NCI-H345 treated with DMSO at 0.1 percent for 48 hours (cell line): ENCODE results near the gene SCPEP1.
A peak's percentile ranks its signal among the peaks of the same experiment; 100 is the strongest.

Source experiments
- DNase-seq: peaks from one replicate; lab custom pipeline; 2025; ENCODE audit not compliant: unreplicated experiment; lab: John Stamatoyannopoulos, UW

SCPEP1 gene

DNA sequence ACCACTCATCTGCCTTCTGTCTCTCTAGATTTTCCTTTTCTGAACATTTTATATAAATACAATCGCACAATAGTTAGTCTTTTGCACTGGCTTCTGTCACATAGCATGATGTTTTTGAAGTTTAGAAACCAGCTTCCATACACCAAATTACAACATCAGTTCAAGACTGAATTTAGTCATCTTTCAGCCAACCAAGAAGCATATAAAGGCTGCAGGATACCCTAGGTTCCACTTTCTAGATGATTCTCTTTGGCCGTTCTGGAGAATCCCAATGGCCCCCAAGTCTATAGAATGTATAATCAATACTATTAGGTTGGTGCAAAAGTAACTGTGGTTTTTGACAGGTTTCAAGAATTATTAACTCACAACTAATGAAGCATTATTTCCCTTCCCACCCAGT lies 19.4 kb downstream of the SCPEP1 start:
- DNase-seq, result no peak

DNA sequence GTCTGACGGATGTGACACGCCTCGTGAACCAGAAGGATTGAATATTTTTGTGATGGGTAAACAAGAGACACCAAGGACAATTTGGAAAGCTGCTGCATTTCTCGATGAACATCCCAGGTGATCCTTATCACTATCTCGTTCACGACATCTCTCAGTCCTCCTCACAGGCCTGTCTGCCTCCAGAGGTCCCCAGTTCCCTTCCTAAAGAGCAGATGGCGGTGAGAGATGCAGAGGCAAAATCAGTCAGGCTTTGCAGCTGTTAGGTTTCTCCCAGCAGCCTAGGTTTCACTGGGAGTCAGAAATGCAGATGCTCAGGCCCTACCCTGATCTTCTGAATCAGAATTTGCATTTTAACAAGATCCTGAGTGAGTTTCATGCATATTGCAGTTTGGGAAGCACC lies 23.6 kb downstream of the SCPEP1 start:
- DNase-seq, result no peak

DNA sequence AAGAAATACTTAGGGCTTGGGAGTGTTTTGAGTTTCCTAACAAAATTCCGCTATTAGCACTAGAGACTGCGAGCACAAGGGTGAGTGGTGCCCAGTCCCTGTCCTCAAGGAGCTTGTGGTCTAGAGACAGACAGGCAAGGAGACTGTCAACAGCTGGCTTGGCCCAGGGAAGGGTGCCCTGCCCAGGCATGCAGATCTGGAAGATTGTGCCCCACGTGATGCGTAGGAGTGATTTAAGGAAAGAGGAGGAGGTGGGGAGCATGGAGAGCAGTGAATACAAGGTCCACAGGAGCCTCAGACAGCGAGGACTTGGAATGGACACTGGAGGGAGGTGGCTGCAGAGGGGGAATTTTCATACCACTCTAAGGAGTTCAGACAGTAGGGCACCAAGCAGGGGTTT lies 25.0 kb downstream of the SCPEP1 start:
- DNase-seq, result no peak

DNA sequence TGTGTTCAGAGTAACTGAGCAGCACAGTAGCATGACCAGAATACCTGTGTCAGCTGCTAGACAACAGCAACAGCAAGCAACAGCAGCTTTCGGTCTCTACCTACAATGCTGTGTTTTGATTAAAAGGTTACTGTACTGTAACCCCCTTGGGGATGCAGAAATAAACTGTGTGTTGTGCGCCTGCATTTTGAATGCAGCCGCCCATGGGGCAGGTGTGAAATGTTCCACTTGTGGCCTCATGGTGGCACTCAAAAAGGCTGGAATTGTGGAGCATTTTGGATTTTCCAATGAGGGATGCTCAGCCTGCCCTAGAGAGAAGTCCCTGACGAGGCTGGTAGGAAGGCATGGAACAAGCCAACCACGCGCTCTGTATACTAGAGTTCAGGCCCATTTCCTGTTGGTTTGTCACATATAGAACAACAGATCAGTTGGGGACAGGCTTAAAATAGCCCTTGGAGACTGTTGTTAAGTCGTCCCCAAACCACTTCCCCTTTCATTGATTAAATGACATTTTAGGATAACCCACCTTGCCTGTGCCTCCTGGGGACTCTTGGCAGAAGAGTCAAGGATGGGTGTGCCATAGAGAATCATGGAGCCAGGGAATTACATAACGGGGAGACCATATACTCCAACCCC lies 27.1 kb downstream of the SCPEP1 start:
- peak; percentile 12 for DNase-seq

DNA sequence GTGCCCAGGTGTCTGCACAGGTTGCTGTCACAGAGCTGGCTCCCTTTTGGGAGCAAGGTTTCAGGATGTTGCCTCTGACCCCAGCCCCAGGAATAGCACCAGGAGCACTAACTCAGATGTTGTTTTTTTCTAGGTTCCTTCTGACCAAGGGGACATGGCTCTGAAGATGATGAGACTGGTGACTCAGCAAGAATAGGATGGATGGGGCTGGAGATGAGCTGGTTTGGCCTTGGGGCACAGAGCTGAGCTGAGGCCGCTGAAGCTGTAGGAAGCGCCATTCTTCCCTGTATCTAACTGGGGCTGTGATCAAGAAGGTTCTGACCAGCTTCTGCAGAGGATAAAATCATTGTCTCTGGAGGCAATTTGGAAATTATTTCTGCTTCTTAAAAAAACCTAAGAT lies 28.1 kb downstream of the SCPEP1 start:
- DNase-seq, result no peak

DNA sequence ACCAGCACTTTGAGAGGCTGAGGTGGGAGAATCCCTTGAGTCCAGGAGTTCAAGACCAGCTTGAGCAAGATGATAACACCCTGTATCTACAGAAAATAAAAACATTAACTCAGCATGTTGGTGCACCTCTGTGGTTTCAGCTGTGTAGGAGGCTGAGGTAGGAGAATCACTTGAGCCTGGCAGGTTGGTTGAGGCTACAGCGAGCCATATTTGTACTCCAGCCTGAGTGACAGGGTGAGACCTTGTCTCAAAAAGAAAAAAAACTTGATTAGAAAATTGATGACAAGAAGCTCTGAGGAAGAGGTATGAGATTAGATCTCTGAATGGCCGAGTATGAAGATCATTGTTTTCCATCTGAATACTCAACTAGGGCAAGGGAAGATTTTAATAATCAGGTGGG lies 31.0 kb downstream of the SCPEP1 start:
- DNase-seq, result no peak

DNA sequence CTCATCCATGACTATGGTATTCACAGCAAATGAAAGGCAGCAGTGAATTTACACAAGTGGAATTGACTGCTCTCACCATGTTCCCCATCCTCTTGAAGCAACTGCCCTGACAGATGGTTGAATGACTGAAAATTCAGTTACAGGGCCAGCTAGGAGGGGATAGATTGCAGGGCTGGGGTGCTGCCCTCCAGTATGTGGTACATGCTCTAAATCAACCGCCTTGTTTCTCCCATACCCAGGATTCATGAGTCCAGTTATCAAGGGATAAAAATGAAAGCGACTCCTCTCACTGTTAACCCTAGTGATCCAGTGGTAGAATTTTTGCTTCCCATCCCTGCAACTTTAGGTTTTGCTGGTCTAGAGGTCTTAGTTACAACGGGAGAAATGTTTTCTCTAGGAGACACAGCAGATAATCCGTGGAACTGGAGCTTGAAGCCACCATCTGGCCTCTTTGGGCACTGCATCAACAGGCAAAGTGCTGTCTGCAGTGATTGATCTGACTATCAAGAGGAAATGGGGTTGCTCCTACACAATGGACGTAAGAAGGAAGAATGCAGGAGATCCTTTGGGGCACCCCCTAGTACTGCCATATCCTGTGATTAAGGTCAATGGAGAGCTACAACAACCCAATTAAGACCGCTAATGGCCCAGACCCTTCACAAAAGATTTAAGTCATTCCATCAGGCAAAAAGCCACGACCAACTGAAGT lies 32.0 kb downstream of the SCPEP1 start:
- DNase-seq, result no peak

DNA sequence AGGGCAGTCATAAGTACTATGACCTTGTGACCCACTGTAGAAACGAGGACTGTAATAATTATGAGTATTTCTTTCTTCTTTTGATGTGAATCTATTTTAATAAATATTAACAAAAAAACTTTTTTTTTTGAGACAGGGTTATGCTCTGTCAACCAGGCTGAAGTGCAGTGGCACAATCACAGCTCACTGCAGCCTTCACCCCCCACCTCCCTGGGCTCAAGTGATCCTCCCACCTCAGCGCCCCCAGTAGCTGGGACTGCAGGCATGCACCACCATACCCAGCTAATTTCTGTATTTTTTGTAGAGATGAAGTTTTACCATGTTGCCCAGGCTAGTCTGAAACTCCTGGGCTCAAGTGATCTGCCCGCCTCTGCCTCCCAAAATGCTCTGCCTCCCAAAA lies 32.6 kb downstream of the SCPEP1 start:
- no peak for DNase-seq

DNA sequence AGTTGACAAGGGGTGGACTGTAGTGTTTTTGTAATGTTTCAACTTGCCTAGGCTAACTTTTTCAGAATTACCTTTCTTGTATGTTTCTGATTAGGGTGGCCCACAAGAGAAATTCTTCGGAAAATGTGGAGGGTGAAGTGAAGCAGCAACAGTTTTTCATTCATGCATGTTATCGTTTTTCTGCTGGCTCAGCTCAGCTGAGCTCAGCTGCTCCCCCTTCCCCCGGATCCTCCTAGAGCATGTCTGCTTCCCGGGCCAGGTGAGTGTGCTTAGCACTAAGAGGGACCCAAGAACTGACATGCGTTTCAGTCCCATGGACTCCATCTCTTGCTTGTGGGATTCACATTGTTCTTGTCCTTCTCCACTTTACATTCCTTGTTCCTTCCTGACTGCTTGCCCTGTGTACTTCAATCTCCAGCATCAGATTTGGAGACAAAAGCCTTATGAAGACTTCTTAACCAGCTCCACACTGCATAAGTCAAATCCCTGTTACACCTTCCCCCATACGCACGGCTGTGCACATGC lies 33.6 kb downstream of the SCPEP1 start:
- no peak for DNase-seq

DNA sequence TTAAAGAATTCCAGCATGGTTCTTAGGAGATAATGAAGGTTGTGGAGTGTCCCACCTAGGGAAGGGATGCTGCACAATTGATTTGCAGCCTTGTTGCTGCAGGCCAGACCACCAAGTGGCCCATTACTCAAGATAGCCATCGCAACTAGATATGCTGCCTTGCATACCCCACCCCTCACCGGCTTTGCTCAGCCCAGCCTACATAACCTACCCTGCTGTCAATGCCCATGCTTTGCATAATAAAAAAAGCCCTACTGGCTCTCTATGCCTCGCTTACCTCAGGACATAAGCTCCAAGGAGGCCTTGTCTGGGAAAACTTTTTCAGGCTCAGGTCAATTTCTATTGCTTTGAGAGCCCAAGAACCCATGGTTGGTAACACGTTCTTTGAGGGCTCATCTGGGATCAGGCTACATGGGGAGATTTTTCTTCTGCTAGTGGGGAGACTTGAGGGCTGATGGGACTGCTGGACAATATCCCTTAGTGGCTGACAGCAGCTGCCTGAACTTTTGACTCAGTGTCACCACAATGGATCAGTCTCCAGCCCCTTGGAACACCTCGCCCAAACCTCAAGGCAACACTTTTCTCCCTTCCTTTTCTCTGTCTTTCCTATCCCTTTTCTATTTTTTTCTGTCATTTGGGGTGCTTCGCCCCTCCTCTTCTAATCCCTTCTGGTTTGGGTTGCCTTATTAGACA lies 38.3 kb downstream of the SCPEP1 start:
- no peak for DNase-seq

DNA sequence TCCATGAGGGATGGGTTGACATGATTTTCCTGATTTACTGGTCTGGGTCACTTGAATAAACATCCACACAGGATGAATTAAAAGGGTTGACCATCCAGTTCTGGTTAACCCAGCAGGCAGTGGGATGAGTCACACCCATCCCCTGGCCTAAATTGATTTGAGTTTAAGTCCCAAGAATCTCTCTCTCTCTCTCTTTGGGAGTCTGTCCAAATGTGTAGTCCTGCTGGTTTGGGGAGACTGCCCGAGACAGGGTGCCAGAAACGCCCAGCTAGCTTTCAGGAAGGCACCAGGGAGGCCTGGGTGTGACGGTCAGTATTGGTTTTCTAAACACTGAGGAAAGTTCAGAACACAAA lies 38.8 kb downstream of the SCPEP1 start:
- DNase-seq, result no peak

DNA sequence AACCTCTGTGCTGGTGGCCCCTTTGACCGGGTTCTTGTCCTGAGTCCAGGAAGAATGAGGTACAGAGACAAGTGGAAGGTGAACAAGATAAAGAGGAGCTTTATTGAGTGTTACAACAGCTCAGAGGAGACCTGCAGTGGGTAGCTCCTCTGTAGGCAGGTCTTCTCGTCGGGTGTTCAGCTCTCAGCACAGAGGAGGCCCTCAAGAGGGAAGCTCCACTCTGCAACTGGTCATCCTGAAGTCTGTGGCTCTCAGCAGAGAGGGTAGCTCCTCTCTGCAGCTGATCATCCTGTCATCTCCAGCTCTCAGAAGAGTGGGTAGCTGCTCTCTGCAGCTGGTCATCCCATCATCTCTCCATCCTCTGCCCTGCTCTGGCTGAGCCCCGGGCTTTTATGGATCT lies 39.7 kb downstream of the SCPEP1 start:
- no peak for DNase-seq

DNA sequence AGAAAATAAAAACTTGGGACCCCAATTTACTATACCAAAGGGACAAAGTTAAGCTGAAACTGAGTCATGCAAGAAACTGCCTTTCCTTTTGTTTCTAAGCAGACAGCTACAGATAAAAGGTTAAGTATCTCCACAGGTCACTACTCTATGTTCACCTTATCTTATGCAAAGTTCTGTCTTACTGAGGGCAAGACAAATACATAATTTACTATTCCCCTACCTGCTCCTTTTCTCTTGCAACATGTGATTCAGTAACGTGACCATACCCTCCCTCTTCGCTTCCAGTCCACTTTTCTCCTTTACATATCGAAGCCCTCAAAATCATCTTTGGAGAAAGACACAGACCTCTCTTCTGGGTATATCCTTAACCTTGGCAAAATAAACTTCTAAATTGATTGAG lies 42.3 kb downstream of the SCPEP1 start:
- DNase-seq, result no peak

DNA sequence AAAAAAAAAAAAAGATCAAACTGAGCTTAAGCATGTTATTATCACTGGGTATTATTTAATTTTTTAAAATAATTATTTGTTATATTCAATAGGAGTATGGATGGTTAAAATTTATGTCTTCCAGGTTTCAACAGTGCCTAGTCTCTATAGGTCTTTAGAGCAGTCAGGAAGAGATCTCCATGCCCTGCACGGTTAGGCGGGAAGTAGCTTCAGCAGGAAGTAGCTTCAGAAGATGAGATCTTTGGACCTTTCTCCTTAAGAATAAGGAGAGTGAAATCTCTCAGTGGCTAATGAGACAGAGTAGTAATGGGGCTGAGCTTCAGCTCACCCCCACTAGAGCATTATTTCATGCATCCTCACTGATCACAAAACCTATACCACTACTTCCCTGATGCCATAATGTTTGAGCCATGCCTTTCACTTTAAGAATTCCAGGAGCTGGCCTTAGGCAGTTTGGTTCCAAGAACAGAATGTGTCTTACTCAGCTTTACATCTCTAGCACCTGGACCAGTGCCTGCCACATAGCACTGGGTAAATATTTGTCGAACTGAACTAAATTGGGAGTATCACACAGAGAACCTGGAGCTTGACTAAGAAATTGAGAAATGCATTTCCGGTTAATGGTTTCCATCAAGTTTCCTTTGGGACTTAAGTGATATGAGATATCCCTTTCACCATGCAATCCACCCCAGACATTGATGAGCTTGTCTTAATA lies 43.5 kb downstream of the SCPEP1 start:
- DNase-seq, result peak; percentile 14

DNA sequence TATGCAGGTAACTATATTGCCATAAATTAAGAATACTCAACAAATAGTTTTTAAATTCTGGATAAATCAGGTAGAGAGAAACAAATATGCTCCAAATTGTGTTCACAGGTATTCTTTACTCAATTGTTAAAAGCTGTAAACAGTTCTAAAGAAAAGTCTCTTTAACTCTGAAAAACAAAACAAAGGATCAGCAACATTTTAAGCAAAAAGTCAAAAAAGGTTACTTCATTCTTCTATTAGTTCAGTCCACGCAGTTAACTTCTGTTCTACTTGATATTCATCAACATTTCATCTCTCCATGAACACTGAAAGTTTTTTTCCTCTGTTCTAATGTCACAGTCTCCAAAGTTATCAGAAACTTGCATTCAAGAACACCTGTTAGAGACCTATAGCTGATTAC lies 47.9 kb downstream of the SCPEP1 start:
- DNase-seq, result no peak

DNA sequence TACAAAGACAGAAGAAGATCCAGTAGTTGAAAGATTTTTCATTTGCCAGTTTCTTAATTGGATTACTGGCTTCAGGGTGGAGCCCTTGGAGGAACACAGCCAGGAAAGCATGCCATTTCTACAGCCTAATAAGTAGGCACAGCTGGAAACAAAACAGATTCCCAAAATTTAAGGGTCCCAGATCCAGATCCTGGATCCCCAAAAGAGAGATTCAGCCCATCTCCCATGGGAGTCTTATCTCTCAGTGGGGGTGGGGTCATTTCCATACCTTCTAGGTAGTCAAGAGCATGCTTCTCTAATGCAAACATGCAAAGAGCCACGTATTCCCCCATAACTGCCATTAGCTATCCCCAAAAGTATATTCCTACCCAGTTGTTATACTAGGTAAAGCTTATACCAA lies 49.9 kb downstream of the SCPEP1 start:
- DNase-seq, result no peak

DNA sequence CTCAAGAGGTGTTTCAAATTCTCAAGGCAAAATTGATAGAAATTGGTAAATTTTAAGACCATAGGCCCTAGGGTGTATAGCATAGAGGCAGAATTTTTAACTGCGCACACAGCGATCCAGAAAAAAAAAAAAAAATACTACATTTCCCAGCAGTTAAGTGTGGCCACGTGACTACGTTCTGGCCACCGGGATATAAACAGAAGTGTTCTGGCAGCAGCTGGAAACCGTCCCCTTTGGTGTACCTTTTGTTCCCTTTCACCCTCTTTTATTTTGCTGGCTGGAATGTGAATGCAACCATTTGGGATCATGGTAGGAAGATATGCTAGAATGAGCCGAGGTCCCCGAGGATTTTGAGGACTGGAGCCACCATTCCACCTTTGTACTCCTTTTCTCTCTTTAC lies 54.4 kb downstream of the SCPEP1 start:
- DNase-seq, result peak; percentile 58

DNA sequence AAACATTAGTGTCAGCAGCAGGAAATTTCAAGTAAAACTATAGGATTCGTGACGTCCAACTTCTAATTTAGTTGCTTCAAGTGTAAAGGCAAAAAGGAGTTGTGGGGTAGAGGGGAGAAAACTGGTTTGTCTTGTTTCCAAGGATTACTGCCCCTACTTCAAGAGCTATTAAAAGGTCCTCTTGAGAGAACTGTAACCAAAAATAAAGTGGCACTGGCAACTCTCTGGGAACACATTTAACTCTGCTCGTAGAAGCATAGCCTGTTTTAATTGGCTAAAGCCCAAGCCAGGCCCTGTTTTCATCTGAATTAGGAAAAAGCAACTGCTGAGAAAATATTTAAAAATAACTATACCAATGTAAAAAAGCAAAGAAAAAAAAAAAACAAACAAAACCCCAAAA lies 55.4 kb downstream of the SCPEP1 start:
- peak; percentile 82 for DNase-seq

DNA sequence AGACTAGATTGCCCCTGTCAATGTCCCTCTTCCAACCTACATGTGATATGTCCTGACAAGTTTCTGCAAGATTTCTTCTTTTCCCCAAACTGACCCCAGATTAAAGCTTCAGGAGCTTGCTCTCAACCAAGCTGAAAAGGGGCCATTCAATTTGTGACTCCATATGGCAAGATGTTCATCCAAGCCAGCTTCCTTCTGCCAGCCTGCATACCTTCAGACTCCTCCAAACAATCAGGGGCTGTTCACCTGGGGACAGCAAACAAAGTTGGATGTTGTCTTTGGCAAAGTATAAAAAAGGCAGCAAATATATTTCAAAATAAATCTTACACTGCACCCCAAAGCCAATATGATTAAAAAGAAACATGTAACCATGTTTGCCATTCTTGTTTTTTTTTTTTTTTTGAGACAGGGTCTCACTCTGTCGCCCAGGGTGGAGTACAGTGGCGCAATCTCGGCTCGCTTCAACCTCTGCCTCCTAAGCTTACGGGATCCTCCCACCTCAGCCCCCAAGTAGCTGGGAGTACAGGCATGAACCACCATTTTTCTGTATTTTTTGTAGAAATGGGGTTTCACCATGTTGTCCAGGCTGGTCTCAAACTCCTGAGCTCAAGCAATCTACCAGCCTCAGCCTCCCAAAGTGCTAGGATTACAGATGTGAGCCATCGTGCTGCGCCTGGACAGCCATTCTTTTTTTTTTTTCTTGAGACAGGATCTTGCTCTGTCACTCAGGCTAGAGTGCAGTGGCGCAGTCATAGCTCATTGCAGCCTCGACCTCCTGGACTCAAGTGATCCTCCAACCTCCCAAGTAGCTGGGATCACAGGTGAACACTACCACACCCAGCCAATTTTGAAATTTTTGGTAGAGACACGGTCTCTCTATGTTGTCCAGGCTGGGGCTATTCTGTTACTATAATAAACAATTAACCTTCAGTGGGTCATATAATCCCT lies 57.1 kb downstream of the SCPEP1 start:
- no peak for DNase-seq

DNA sequence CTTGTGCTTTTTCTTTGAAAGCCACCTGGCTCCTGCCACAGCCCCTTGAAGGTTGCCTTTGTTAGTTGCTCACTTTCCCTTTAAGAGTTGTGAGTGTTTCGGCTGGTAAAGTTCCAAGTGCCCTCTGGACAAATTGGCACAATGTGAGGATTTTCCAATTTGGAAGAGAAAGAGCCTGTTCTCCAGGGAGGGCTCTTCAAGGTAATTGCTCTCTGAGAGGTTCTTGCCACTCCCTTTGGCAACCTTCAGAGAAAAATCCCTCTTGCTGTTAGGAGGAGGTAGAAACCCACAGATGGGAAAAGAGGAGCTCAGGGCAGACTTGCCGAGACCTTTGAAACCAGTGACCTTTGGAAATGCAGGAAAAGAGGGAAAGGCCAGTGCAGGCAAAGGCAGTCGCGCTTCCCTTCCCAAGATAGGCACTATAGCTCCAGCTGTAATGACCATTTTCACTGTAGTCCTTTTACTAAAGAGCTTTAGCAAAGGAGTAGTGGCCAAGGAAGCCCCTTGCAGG lies 58.1 kb downstream of the SCPEP1 start:
- peak; percentile 84 for DNase-seq
